Astrocyte (in vitro differentiated cells and primary cell): ENCODE results near the gene CACNA2D4. TPM values are rescaled to one million over a fixed set of nuclear protein-coding genes. Genes with fewer than 3 reads are reported as not detected.

Experiments
- DNase-seq: peaks from one replicate; pipeline ENCODE4 v3.0.0-alpha.2; 2010; ENCODE audit warnings: low read depth
- FAIRE-seq: peaks from 2 replicates; lab custom pipeline; 2011; peaks lifted over from hg19 to GRCh38; lab: Jason Lieb, UNC
- H2AFZ ChIP-seq: 2 replicates; pipeline ENCODE4 v1.6.0; 2012; ENCODE audit warnings: low read depth, low read length, inconsistent platforms
- H3K27ac ChIP-seq: 2 replicates; pipeline ENCODE4 v1.5.1; 2011; ENCODE audit warnings: low read depth, low read length, inconsistent platforms
- H3K27me3 ChIP-seq: 2 replicates; pipeline ENCODE4 v1.6.0; 2011; ENCODE audit warnings: low read length, inconsistent platforms; ENCODE audit not compliant: insufficient read depth
- H3K36me3 ChIP-seq: 2 replicates; pipeline ENCODE4 v1.5.1; 2011; ENCODE audit warnings: low read length, inconsistent platforms; ENCODE audit not compliant: insufficient read depth
- H3K4me1 ChIP-seq: 2 replicates; pipeline ENCODE4 v1.5.1; 2011; ENCODE audit warnings: low read length, inconsistent platforms; ENCODE audit not compliant: insufficient read depth
- H3K4me2 ChIP-seq: 2 replicates; pipeline ENCODE4 v1.6.0; 2012; ENCODE audit warnings: low read length, inconsistent platforms
- H3K4me3 ChIP-seq: 2 replicates; pipeline ENCODE4 v1.5.1; 2011; ENCODE audit warnings: low read depth, mild to moderate bottlenecking, low read length, inconsistent platforms; ENCODE audit not compliant: insufficient read depth
- H3K79me2 ChIP-seq: 2 replicates; pipeline ENCODE4 v1.6.0; 2012; ENCODE audit warnings: mild to moderate bottlenecking, low read length, inconsistent platforms; ENCODE audit not compliant: insufficient read depth
- H3K9ac ChIP-seq: 2 replicates; pipeline ENCODE4 v1.6.0; 2012; ENCODE audit warnings: mild to moderate bottlenecking, low read length, inconsistent platforms
- H3K9me3 ChIP-seq: 2 replicates; pipeline ENCODE4 v1.5.1; 2012; ENCODE audit warnings: low read depth, mild to moderate bottlenecking, low read length, inconsistent platforms; ENCODE audit not compliant: insufficient read depth
- H4K20me1 ChIP-seq: 2 replicates; pipeline ENCODE4 v1.6.0; 2012; ENCODE audit warnings: low read length, inconsistent platforms; ENCODE audit not compliant: insufficient read depth
- H3K27ac Mint-ChIP-seq: one replicate; pipeline ENCODE4 v1.8.0; 2021; ENCODE audit warnings: mild to moderate bottlenecking, mixed read lengths; ENCODE audit not compliant: unreplicated experiment
- H3K27me3 Mint-ChIP-seq: one replicate; pipeline ENCODE4 v1.8.0; 2021; ENCODE audit warnings: low read depth, mixed read lengths; ENCODE audit not compliant: unreplicated experiment
- H3K36me3 Mint-ChIP-seq: one replicate; pipeline ENCODE4 v1.8.0; 2021; ENCODE audit warnings: low read depth, mixed read lengths; ENCODE audit not compliant: unreplicated experiment
- H3K4me1 Mint-ChIP-seq: one replicate; pipeline ENCODE4 v1.8.0; 2021; ENCODE audit warnings: low read depth, mixed read lengths; ENCODE audit not compliant: unreplicated experiment
- H3K4me3 Mint-ChIP-seq: one replicate; pipeline ENCODE4 v1.8.0; 2021; ENCODE audit warnings: mild to moderate bottlenecking, moderate library complexity, mixed read lengths; ENCODE audit not compliant: unreplicated experiment
- H3K9me3 Mint-ChIP-seq: one replicate; pipeline ENCODE4 v1.8.0; 2021; ENCODE audit warnings: mild to moderate bottlenecking, mixed read lengths; ENCODE audit not compliant: unreplicated experiment
- CTCF ChIP-seq: IDR thresholded peaks from 2 replicates; pipeline ENCODE4 v1.5.1; 2011; ENCODE audit warnings: low read depth, mild to moderate bottlenecking, inconsistent platforms, low read length, moderate library complexity; ENCODE audit not compliant: insufficient read depth
- EZH2 ChIP-seq: IDR thresholded peaks from 2 replicates; pipeline ENCODE4 v1.6.1; 2012; ENCODE audit warnings: mild to moderate bottlenecking, low read length, inconsistent platforms; ENCODE audit not compliant: insufficient read depth
- total RNA-seq: library from RNA; stranded (reverse); gene quantifications from 2 replicates; pipeline ENCODE4 v1.2.1, GENCODE V29; 2021

CACNA2D4 gene
- total RNA-seq, 1 donor from 2014 or later = 0.09 TPM

GRCh38 chr12:1930803-1931597 lies 12.5 kb upstream of the CACNA2D4 start:
- H3K27ac ChIP-seq = no peak overlapping the region
- DNase-seq = no peak
- H3K36me3 ChIP-seq = no peaks in the 10 kb centered on the region
- Mint-ChIP-seq H3K27ac (no peak overlapping the region), H3K4me3 (no peak overlapping the region), H3K9me3 (peaks cover 3% of the 10 kb centered on the region), H3K27me3 (peaks cover 36% of the 10 kb centered on the region), H3K36me3 (no peaks in the 10 kb centered on the region), H3K4me1 (peaks cover 6% of the 10 kb centered on the region)
- peaks cover 15% of the 10 kb centered on the region for H3K27me3 ChIP-seq
- H3K9ac ChIP-seq = no peak overlapping the region
- no peak overlapping the region for H2AFZ ChIP-seq
- TF ChIP-seq CTCF (no peak), EZH2 (no peak)
- H3K4me3 ChIP-seq = no peak overlapping the region
- peaks cover 6% of the 10 kb centered on the region for H4K20me1 ChIP-seq
- peaks cover 20% of the 10 kb centered on the region for H3K4me1 ChIP-seq
- no peak for FAIRE-seq
- no peaks in the 10 kb centered on the region for H3K9me3 ChIP-seq
- no peaks in the 10 kb centered on the region for H3K79me2 ChIP-seq
- no peak overlapping the region for H3K4me2 ChIP-seq

- no peaks in the 10 kb centered on the region for H3K36me3 Mint-ChIP-seq
- H3K4me1 Mint-ChIP-seq = peaks cover 6% of the 10 kb centered on the region
- peaks cover 6% of the 10 kb centered on the region for H4K20me1 ChIP-seq
- no peak overlapping the region for H3K4me3 ChIP-seq
- no peaks in the 10 kb centered on the region for H3K9me3 ChIP-seq
- H3K27ac Mint-ChIP-seq = no peak overlapping the region
- peaks cover 18% of the 10 kb centered on the region for H3K4me1 ChIP-seq
- peaks cover 17% of the 10 kb centered on the region for H3K27me3 ChIP-seq
- H3K4me3 Mint-ChIP-seq = no peak overlapping the region
- FAIRE-seq (no peak), DNase-seq (no peak)
- H3K9ac ChIP-seq = no peak overlapping the region
- no peak for TF ChIP-seq EZH2
- no peak for TF ChIP-seq CTCF
- H3K36me3 ChIP-seq = no peaks in the 10 kb centered on the region
- no peak overlapping the region for H3K4me2 ChIP-seq
- H2AFZ ChIP-seq = no peak overlapping the region
- H3K9me3 Mint-ChIP-seq = peaks cover under 1% of the 10 kb centered on the region
- no peak overlapping the region for H3K27ac ChIP-seq
- H3K79me2 ChIP-seq = no peaks in the 10 kb centered on the region
- peaks cover 41% of the 10 kb centered on the region for H3K27me3 Mint-ChIP-seq
Observed at GRCh38 chr12:1929985-1930802, 11.7 kb upstream of the CACNA2D4 start.
